GM12874 (cell line): ENCODE measurements around the gene ZNF335.

Experiments used
- TF ChIP-seq, protein P1 (sequence below): IDR thresholded peaks from 2 replicates; pipeline ENCODE4 v1.5.1; 2011; ENCODE audit warnings: low read depth, mild to moderate bottlenecking, control low read depth, low read length, moderate library complexity; ENCODE audit not compliant: insufficient read depth

The ZNF335 gene

DNA sequence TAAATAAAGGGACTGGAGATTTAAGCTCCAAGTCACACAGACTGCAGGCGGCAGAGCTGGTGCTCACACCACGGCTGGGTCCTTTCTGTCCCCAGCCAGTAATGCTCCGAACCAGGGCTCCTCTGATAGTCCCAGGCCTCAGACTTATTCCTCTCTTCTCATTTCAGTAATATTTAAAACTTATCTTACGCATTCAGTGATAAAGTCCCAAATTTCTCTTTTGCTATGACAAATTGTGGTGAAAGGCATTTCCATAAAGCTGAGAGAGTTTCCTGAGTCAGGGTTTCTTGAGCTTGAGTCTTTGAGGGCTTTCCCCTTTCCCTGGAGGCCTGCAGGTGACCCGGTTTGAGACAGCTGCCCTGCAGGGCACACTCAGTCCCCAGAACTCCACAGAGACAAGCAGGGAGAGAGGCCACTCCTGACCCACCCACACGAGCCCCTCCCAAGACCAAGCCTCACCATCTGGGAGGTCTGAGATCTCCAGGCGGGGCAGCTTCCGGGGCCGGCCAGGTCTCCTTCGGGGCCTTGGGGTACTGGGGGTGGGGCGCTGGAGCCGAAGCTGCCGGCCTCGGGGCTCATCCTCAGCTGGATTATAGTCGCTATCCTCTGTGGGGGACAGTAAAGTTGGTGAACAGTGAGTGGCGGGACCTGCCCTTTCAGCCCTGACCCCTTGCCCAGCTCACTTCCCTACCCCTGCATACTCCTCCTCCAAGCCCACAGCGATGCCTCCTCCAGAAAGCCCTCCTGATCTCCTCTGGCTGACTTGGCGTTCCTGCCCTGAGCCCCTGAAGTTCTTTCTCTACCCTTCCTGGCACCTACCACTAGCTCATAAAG is 6.6 kb downstream of the ZNF335 start:
- TF ChIP-seq, protein P1, sequence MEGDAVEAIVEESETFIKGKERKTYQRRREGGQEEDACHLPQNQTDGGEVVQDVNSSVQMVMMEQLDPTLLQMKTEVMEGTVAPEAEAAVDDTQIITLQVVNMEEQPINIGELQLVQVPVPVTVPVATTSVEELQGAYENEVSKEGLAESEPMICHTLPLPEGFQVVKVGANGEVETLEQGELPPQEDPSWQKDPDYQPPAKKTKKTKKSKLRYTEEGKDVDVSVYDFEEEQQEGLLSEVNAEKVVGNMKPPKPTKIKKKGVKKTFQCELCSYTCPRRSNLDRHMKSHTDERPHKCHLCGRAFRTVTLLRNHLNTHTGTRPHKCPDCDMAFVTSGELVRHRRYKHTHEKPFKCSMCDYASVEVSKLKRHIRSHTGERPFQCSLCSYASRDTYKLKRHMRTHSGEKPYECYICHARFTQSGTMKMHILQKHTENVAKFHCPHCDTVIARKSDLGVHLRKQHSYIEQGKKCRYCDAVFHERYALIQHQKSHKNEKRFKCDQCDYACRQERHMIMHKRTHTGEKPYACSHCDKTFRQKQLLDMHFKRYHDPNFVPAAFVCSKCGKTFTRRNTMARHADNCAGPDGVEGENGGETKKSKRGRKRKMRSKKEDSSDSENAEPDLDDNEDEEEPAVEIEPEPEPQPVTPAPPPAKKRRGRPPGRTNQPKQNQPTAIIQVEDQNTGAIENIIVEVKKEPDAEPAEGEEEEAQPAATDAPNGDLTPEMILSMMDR, result no peak

DNA sequence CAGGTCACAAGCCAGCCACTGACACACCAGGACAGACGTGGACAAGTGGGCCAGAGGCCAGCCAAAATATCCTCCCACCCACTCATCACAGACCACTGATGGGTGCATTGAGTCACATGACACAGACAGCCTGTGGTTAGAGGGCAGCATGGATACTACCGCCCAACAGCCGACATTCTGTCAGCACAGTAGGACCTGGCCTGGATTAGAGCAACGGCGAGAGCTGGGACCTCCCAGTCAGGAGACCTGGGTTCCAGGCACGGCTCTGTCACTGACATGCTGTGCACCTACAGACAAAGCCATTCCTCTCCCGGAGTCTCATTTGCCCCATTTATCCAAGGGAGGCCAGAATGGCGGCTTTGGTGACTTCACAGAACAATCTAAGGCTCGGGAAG is 8.0 kb downstream of the ZNF335 start:
- TF ChIP-seq, protein P1, result no peak

DNA sequence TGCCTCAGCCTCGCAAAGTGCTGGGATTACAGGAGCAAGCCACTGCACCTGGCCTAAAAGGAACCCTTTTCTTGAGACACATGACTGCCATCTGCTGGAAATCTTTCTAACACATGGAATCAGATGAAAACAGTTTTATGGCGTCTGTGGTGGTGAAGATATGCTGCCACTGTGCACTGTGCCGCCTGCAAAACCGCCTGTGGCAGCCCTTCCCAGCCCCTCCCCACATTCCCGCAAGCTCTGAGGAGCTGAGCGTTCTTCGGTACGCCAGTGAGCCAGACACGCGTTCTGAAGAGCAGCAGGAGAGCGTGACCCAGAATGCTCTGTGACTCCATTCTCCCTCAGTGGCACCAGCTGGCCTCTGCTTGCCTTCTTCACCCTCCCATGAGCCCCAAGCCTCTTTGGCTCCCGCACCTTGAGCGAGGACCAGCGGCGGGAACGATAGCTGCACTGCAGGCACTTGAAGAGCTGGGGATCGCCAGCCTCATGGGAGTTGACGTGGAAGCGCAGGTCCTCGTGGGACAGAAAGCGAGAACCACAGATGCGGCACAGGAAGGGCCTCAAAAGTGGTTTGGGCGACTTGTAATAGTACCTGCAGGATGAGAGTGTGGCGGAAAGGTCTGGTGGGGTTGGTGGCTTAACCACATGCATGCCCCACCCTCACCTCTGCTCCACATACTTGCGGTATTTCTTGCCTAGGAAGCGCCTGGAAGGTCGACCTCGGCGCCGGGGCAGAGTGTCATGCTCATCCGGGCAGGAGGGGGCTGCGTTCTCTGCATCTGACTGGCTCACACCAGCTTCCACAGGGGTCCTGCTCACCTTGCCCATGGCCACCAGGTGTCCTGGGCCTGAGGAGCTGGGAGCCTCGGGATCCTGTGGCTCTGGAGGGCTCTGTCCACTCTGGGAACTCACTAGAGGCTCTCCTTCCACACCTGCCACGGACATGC is 8.7 kb downstream of the ZNF335 start:
- TF ChIP-seq, protein P1, result no peak

DNA sequence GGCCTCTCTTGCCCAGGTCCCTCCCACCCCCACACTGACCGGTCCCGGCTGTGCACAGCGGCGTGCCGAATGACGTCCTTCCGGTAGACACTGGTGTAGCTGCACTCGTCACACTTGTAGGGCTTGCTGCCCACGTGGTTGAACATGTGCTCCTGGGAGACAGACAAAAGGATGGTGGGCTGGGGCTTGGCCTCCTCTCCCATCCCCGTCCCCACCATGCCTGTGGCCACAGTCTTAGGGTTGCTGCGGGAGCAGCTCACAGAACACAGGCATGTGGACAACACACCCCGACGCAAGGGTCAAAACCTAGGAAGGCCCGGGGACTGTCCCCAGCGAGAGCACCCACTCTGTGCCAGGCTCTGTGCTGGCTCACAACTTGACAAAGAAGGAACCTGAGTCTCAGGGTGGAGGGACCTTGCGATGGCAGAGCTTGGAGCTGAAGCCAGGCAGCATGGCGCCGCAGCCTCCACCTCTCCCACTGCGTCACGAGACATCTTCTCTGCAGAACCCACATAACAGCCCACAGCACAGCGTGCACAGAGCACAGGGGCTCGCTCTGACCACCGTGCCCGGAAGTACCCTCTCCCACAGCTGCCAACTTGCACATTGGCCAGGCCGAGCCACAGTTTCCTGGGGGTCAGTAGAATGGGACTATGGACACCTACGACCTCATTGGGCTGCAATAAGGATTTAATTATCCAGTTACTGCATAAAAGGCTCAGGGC is 9.8 kb downstream of the ZNF335 start:
- TF ChIP-seq, protein P1, result no peak

DNA sequence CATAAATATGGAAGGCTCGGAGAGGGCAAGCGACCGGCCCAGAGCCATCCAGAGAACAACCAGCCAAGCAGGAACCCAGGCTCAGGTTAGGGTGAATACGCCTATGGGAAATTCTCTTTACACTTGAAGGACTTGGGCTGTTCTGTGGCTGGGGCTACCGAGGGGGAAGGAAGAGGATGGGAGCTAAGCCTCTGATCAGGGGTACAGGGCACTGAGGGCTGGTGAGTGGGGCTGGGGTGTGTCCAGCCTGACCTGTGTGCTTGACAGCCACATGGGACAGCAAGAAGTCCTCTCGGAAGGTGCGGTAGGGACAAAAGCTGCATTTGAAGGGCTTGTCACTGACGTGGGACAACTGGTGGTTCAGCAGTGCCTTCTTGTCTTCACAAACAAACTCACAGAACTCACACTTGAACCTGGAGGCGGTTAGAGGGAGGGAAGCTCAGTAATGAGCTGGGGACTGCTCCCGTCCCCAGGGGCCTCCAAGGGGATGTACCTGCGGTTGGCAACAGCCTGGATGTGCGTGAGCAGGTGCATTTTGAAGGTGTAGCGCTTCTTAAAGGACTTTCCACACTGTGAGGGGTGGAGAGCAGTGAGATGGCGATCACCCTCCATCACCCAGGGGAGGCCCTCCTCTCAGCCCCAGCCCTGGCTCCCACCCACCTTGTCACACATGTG is 11.9 kb downstream of the ZNF335 start:
- TF ChIP-seq, protein P1, result no peak

DNA sequence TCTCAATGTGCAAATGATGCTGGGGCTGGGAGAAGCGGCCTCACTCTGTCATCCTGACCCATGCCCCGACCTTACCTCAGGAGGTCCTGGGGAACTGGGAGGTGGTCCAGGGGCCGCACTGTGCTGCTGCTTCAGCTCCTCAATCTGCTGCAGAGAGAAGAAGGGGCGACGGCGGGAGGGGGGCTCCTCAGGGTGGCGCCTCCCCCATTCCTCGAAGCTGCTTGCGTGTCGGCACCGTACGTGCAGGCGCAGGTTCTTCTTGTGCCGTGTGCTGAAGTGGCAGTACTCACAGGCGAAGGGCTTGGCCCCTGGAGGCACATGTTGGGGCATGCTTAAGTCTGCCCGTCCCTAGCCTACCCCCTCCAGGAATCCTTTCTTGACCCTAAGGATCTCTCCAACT is 12.9 kb downstream of the ZNF335 start:
- TF ChIP-seq, protein P1, result no peak
